ENCODE results near the gene ANKS1B.

ANKS1B gene

GRCh38 chr12:99152337-99152736 lies 832.4 kb downstream of the ANKS1B start:
- DNase-seq = no peak

- no peak for DNase-seq
Measured at GRCh38 chr12:99151744-99152143, 833.0 kb downstream of the ANKS1B start.

- DNase-seq = peak; percentile 71
Measured at GRCh38 chr12:99147130-99147529, 837.6 kb downstream of the ANKS1B start.

- peak; percentile 35 for DNase-seq
Measured at GRCh38 chr12:99146730-99147129, 838.0 kb downstream of the ANKS1B start.

GRCh38 chr12:99146185-99146584 lies 838.6 kb downstream of the ANKS1B start:
- DNase-seq = peak; percentile 5

GRCh38 chr12:99142651-99143050 lies 842.1 kb downstream of the ANKS1B start:
- no peak for DNase-seq

GRCh38 chr12:99140017-99140720 lies 844.6 kb downstream of the ANKS1B start:
- DNase-seq = no peak

GRCh38 chr12:99138393-99138792 lies 846.3 kb downstream of the ANKS1B start:
- DNase-seq = no peak

GRCh38 chr12:99137124-99137855 lies 847.4 kb downstream of the ANKS1B start:
- DNase-seq = peak; percentile 3

GRCh38 chr12:99136516-99136915 lies 848.2 kb downstream of the ANKS1B start:
- no peak for DNase-seq

GRCh38 chr12:99135376-99135775 lies 849.4 kb downstream of the ANKS1B start:
- DNase-seq = no peak

GRCh38 chr12:99133401-99133800 lies 851.3 kb downstream of the ANKS1B start:
- DNase-seq = no peak

GRCh38 chr12:99131751-99132199 lies 853.0 kb downstream of the ANKS1B start:
- DNase-seq = no peak

- peak; percentile 3 for DNase-seq
Measured at GRCh38 chr12:99130808-99131553, 853.8 kb downstream of the ANKS1B start.

GRCh38 chr12:99128246-99128802 lies 856.4 kb downstream of the ANKS1B start:
- no peak for DNase-seq

GRCh38 chr12:99122959-99123358 lies 861.8 kb downstream of the ANKS1B start:
- no peak for DNase-seq

GRCh38 chr12:99122496-99122895 lies 862.2 kb downstream of the ANKS1B start:
- DNase-seq = no peak

- DNase-seq = no peak
Measured at GRCh38 chr12:99121546-99121945, 863.2 kb downstream of the ANKS1B start.

GRCh38 chr12:99119943-99120342 lies 864.8 kb downstream of the ANKS1B start:
- no peak for DNase-seq

- no peak for DNase-seq
Measured at GRCh38 chr12:99119449-99119848, 865.3 kb downstream of the ANKS1B start.

- peak; percentile 9 for DNase-seq
Measured at GRCh38 chr12:99111600-99111999, 873.1 kb downstream of the ANKS1B start.

- DNase-seq = no peak
Measured at GRCh38 chr12:99110868-99111267, 873.9 kb downstream of the ANKS1B start.

- DNase-seq = no peak
Measured at GRCh38 chr12:99110212-99110611, 874.5 kb downstream of the ANKS1B start.

Data from OCI-M1 (cell line).